NCI-H345 treated with DMSO at 0.1 percent for 48 hours (cell line): Measurements from ENCODE around the gene FAXC.
"Not testable (repeated sequence)": the region's sequence is repeated elsewhere in the genome, so short reads cannot be mapped to it uniquely, and the experiment has no call there.

Experiments
- DNase-seq: peaks from one replicate; lab custom pipeline; 2025; ENCODE audit not compliant: unreplicated experiment; lab: John Stamatoyannopoulos, UW

FAXC gene

DNA sequence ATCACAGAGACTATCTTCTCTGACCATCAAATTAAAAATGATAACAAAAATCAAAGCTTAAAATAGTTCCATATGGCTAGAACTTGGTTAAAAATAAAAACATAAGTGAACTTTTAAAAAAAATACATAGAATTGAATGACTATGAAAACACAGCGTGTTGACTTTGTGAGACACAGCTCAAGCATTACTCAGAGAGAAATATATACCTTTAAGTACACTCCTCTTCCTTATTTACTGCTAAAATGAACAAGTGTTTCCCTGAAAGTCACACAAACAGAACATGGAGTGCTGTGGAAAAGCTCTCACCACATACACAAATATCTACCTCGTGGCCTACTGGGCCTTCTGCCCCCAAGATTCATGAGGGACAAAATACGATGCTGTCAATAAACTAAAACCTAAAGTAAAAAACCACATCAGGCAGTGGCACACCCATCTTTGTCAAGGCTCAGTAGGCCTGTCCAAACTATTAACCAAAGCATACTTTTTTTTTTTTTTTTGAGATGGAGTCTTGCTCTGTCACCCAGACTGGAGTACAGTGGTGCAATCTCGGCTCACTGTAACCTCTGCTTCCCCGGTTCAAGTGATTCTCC is 7.5 kb downstream of the FAXC start:
- no peak for DNase-seq

DNA sequence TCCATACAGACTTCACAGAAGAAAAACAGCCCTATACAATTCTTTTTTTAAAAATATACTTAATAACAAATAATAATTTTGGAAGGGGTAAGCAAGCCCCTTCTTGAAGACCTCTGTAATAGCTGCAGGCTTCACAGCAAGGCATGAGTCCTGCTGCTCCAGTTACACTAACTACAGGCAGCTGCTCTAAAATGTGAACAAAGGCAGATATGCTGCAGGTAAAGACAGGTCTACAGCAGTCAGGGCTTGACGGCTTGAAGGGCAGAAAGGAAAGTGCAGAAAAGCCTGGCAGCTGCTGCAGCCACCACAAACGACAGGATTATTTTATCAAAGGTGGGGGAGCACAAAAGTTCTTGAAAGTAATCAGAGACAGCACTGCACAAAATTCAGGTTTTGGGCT is 11.3 kb downstream of the FAXC start:
- DNase-seq: no peak

- not testable (repeated sequence) for DNase-seq
These were observed 14.2 kb downstream of the FAXC start for GRCh38 chr6:99335298-99335697.

GRCh38 chr6:99334526-99335127 is 14.8 kb downstream of the FAXC start:
- DNase-seq: no peak

- DNase-seq: no peak
These were observed 16.4 kb downstream of the FAXC start for GRCh38 chr6:99333068-99333467.

DNA sequence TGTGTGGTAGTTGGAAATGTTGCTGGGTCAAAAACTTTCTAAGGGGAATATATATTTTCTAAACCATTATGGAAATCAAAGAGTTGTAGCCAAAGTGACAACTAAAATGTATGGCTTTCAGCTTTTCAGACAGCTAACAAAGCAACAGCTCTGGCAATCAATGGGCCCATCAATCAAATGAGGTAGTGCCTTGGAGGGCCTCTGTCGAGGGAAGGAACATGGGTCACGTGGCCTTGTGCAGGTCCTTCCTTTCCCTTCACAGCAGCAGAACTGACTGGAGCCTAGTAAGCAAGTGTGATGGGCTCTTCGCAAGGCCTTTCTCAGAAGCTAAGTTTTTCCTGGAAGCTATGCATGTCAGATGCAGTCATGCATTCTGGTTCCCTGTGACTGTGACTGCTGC is 17.9 kb downstream of the FAXC start:
- DNase-seq: no peak

DNA sequence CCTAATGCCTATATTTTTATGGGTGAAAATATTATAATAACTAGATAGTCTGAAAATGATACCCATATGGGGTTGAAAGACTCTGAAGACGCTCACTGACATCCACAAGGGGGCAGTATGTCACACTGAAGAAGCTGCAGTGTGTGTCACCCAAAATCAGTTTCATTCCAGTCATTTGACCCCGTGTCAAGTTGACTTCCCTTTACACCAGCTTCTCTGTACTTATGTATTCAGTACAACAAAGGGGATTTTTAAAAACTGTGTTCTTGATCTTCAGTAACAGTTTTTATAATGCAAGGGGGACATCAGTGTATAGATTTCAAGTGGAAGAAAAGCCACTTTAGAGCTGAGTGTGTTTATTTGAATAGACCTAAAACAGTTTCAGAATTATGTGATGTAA is 19.3 kb downstream of the FAXC start:
- DNase-seq: no peak

GRCh38 chr6:99324996-99325395 is 24.5 kb downstream of the FAXC start:
- DNase-seq: no peak

DNA sequence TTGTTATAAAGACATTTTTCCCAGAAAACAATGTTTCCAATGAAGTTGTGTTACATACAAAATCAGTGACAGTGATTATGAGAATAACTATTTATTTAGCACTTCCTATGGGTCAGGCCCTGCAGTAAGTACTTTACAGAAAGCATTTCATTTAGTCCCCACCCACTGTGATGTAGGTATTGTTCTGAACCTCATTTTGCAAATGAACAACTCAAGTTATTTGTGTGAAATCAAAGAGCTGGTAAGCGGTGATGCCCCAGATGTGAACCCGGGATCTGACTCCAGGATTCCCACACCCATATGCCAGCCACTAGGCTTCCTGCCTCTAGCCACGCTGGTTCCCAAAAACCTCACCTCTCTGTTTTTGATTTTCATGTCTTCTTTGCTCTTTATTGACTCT is 30.9 kb downstream of the FAXC start:
- no peak for DNase-seq

DNA sequence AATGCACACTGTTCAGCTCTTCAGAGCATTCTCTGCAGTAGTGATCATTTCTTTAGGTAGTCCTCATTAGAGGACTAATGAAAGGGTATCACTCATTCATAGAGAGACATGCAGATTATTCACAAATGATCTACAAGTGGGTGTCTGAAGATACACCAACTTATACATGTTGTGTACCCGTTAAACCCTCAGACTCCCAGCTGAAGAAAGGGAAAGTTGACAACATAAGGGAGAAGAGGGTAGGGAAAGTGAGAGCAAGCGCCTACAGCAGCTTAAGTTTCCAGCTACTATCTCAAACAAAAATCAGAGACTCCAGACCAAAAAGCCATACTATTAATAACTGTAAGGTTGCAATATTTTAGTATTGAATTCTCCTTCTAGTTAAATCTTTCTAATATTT is 37.1 kb downstream of the FAXC start:
- DNase-seq: no peak

- DNase-seq: no peak
These were observed 38.9 kb downstream of the FAXC start for GRCh38 chr6:99310553-99310952.

DNA sequence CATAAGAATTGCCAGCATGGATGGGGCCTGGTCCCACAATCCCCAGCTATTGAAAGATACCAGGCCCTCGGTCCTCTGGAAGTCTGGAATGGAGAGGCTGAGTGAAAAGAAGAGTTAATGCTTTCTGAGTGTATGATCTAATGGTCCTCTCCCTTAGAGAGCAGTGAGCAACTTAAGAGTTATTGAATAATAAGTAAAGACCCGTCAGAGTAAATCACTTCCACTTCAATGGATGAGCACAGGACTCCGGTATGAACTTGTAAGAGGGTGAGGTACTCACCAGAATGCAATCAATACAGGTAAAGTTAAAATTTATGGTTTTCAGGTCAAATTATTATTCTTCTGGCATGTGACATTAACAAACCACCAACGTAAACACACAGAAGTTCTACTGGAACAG is 39.9 kb downstream of the FAXC start:
- DNase-seq: no peak

GRCh38 chr6:99308788-99309187 is 40.7 kb downstream of the FAXC start:
- DNase-seq: no peak

DNA sequence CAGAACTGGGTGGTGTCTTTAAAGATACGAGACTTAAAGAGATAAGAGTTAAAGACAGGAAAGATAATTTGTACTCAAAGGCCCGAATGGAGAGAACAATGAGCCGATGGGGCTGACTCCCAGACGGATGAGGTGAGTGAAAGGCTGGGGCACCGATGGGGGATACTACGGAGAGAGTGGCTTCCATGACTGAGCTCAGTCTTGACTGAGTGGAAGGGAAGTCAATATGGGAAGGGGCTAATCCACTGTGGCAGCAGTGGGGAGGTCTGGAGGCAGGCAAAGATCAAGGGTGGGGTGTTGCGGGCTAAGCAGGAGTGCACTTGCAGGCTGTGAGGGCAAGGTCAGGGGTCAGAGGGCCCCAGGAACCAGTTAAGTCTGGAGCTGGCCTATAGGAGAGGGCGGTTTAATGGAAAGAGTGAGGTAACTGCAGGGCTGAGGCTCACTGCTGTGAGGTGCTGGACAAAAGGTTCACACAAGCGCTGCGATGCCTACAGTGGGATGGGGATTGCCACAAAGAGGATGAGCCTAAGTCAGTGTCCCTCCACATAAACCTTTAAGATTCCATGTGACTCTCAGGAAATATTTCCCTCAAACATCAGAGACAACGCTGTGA is 42.1 kb downstream of the FAXC start:
- no peak for DNase-seq

- no peak for DNase-seq
These were observed 43.1 kb downstream of the FAXC start for GRCh38 chr6:99306341-99306740.

DNA sequence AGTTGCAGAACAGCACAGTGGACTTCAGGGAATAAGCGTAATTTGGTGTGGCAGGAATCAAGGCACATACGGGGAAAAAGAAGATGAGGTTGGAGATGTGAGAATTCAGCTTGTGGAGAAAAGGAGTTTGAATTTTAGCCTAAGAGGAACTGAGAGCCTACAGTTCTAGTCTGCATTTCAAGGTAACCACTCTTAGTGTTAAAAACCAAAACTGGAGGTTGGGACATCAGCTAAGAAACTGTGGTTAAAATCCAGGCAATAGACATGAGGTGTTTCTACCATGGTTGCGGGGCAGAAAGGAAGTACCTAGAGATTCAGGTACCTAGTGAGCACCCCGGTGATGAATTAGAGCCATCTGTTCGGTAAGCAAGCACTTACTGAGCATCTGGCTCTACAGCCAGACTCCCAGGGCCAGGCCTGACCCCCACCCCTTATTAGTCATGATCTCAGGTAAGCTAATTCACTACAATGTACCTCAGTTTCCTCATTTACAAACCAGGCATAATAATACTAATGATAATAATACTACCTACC is 44.4 kb downstream of the FAXC start:
- DNase-seq: no peak

DNA sequence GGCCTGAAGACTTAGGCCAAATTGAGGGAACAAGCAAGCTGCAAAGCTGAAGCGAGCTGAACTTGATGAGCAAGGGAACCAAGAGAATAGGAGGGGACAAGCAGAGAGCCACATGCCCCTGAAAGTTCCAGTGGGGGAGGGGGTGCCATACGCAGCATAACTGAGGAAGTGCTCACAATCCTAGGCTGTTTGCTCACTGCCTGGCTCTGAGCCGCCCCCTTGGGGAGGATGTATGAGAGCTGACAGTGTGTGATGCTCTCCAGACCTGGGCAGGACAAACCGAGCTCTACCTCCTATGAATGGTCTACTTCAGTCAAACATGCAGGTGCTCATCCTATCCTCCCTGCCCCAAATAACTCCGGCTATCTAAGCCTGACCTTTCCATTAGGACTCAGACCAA is 52.1 kb downstream of the FAXC start:
- no peak for DNase-seq

DNA sequence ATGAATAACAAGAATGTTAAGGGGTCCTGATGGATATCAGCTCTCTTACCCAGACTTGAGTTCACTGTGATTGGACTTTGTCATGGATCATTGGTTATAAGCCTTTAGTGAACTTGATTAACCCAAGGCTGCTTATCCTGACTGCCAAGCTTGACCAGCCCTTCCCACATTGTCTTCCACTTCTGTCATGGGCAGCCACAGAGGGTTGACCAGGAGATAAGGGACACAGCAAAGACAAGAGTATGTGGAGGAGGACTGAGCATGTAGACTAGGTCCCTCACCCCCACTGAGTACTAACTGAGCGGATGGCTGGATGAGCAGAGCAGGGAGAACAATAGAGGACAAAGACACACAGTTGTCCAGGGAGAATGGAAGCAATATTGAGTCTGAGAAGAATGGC is 52.5 kb downstream of the FAXC start:
- no peak for DNase-seq

- DNase-seq: no peak
These were observed 53.2 kb downstream of the FAXC start for GRCh38 chr6:99296261-99296660.

GRCh38 chr6:99295276-99295675 is 54.2 kb downstream of the FAXC start:
- no peak for DNase-seq

DNA sequence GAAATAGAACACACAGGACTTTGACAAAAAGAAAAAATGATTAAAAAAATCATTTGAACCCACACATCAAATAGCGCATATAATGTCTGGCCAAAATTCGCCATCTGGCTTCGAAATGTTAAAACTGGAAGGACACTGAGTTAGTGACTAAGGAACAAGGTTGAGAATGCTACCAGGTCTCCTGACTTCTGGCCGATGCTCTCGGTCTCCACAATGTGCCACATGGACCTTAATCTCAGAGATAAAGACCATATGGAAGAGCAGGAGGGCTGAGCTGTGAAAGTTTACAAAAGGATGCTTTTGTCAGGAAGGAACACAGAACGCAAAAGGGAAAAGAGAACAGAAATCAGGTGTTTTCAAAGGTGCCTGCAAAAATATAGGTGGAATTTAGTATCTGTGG is 54.7 kb downstream of the FAXC start:
- DNase-seq: no peak

- no peak for DNase-seq
These were observed 59.8 kb downstream of the FAXC start for GRCh38 chr6:99289701-99290100.

DNA sequence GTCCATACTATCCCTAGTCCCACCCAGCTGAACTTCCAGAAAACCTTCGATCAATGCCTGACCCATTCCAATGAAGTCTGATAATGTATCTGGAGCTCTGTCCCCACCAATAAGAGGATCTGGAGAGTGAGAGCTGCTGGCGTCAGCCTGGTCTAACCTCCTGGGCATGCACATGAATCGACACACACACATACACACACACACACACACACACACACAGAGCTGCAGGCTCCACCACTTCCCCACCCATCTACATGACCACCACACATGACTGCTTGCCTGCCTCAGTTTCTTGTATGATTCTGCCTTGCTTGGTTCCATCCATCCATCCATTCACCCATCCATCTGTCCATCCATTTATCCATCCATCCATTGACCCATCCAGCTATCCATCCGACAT is 60.8 kb downstream of the FAXC start:
- no peak for DNase-seq
